GM18498 (cell line): ENCODE measurements around the gene MSX1.
"Not testable (repeated sequence)": the region's sequence is repeated elsewhere in the genome, so short reads cannot be mapped to it uniquely, and the experiment has no call there.

Experiments
- ATAC-seq: cut with Tn5 transposase; IDR thresholded peaks from one replicate; pipeline ENCODE4 v1.9.1; 2021; ENCODE audit warnings: mild to moderate bottlenecking, moderate library complexity; ENCODE audit not compliant: unreplicated experiment

MSX1 gene

DNA sequence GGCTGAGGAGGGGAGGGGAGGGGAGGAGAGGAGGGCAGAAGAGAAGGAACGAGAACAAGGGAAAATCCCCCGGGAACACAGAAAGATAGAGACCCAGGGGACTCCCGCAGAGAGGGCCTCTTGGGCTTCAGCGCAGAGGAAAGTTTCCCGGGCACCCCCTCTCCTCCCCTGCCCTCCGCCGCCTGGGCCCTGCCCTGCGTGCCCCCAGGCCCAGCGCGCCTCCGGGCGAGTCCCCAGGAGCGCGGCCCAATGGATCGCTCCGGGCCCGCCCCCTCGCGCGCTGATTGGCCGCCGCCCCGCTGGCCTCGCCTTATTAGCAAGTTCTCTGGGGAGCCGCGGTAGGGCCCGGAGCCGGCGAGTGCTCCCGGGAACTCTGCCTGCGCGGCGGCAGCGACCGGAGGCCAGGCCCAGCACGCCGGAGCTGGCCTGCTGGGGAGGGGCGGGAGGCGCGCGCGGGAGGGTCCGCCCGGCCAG lies at the start of gene MSX1:
TSS of gene MSX1 (plus strand) at position 341 of the 474 bp plus-strand sequence. CDS start 235 bp downstream, outside the sequence.
- ATAC-seq = peak; percentile 94

DNA sequence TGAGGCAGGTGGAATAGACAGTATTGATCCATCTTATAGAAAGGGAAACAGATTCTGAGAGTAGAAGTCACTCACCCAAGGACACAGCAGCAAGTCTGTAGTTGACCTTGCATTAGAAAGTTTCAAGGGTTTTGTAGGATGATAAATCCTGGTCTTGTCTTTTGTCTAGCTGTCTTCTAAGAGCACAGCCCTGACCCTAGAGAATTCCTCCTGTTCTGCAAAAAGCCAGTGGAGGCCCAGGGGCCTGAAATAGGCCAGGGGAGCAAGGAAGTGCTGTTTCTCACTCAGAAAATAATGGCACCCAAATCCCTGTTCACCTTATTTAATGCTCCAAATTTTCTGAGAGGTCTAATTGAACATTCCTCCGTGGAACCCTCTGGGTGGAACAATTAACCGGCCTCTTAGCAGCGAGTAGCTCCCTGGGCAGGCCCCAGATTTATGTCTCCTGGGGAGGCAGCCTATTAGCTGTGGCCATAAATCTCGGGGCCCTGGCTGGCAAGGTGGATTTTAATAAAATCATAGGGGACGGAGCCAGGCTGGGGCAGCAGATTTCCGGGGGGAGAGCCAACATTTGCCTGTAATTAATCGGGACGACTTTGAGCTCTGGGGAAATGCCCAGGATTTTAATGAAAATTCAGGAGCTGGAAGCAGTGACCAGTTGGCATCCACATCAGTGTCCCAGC lies 49.2 kb upstream of the MSX1 start:
- ATAC-seq = no peak

DNA sequence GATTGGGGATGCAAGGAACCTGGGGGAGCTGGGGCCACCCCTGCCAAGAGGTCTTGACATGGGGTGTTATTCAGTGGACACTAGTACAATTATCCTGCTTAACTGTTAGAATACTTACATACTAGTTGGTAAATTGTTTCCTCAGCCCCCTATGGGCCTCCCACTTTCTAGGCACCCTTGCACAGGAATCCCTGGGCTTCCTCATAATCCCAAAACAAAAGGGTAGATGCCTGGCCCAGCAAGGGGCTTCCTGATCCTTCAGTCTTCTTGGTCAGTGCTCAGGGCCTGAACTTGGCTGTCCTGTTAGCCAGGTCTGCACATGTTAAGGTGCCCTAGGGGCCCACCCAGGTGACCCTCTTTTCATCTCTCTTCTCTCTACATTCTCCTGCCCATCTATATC lies 48.7 kb upstream of the MSX1 start:
- no peak for ATAC-seq

DNA sequence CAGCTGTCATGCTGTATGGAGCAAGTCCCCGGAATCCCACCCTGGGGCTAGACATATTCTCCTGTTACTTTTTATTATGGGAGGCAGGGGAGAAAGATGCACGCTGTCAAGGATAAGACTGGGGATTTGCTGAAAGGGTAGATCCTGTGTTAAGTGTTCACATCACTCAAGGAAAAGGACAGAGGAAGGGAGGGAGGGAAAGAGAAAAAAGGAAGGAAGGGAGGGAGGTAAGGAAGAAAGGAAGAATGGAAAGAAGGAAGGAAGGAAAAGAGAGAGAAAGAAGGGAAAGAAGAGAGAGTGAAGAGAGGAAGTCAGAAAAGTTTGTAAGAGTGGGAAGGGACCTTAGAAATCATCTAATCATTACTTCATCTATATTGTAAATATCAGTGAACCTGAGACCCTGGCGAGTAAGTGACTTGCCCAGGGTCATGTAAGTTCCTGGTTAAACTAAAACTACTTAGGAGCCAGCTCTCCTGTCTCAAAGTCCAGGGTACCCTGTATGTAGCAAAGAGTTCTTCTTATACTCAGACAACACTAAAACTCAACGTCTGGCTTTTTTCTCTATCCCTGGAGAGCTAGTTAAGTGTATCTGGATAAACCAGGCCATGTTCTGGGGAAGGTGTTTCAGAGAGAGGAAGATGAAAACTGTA lies 47.2 kb upstream of the MSX1 start:
- no peak for ATAC-seq

DNA sequence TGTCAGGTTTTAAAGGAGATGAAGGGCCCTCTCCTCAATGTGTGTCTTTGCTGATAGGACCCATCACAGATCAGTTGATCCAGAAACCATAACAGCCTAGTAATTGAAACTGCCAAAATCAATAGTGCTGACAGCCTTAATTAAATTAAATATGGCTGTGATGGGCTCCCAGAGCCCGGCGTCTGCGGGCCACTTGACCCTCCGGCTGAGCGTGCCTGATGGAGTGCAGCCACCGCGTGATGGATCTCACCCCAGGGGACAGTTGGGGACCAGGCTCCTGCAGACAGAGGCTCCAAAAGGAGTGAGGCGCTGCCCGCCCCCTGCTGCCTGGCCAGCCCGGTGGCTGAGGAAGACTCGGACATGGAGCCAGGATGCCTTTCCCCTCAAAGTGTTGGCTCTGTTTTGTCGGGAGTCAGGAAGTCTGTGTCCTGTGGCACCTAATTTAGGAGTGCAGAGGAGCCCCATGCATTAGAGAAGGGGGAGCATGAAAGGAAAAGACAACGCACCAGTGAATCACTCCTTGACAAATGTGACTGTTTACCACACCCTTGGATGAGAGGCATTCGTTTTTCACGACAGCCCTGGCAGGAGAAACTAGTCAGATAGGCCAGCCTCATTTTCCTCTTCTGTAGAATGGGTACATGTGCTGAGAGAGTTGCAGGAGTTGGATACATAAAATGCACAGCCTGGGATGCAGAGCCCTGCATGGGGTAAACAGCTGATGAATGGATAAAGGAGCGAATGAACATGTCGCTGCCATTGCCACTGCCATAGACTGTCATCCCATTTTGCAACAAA lies 40.9 kb upstream of the MSX1 start:
- no peak for ATAC-seq

DNA sequence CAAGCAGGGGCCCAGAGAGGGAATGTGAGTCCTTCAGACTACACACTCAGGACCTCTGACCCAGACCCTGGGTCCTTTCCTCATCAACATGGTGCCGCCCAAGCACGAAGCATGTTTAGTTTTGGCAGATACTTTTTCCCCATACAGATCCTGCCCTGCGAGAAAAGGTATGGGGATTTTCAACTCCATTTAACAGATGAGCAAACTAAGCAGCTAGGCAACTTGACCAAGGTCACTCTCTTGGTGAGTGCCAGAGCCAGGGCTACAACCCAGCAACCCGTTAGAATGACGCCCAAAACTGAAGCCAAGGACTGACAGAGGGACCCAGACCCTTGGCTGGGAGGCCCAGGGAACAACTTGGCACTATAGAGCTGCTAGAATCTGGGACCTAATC lies 40.3 kb upstream of the MSX1 start:
- no peak for ATAC-seq

DNA sequence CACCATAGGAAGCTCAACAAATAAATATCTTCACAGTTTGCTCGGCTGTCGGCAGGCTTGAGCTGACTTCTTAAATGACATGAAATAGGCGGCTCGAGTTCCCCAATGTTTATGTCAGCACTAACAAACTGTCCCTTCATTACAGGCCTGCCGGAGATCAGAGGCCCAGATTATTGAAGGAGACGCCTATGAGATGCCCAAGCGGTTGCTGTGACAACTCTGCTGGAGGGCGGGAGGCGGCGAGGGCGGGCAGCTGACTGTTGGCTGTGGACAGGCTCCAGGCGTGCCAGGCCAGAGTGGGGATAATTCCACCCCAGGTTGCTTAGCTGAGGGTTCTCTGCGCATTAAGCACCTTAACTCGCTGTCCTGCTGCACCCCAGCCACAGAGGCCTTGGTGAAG lies 39.2 kb upstream of the MSX1 start:
- ATAC-seq = no peak

DNA sequence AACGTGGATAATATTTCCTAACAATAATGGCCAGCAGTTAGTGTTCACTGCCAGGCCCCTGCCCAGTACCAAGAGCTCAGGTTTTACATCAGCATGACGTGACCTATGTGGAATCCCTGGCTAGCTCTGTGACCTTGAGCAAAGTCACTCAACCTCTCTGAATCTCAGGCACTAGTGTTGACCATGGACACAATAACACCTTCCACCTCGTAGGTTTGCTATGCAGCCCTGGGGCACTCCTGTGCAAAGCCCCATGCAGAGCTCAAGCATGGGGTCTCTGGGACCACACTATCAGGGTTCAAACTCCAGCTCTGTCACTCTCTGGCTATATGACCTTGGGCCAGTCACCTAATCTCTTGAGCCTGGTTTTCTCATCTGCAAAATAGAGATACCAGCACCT lies 38.7 kb upstream of the MSX1 start:
- ATAC-seq = no peak

DNA sequence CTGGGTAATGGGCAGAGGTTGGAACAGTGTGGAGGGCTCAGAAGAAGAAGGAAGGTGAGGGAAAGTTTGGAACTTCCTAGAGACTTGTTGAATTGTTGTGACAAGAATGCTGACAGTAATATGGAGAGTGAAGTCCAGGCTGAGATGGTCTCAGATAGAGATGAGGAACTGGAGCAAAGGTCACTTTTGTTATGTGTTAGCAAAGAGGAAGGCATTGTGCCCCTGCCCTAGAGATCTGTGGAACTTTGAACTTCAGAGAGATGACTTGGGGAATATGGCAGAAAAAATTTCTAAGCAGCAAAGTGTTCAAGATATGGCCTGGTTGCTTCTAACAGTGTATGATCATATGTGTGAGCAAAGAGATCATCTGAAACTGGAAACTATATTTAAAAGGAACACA lies 37.9 kb upstream of the MSX1 start:
- no peak for ATAC-seq

DNA sequence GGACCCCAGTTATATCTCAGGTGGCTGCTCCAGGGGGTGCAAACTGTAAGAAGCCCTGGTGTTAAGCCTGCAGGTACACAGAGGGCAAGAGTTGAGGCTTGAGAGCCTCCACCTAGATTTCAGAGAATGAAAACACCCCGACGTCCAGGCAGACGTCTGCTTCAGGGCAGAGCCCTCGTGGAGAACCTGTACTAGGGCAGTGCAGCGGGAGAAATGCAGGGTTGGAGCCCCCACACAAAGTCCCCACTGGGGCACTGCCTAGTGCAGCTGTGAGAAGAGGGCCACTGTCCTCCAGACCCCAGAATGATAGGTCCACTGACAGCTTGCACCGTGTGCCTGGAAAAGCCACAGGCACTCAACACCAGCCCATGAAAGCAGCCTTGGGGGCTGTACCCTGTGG lies 37.2 kb upstream of the MSX1 start:
- not testable (repeated sequence) for ATAC-seq

DNA sequence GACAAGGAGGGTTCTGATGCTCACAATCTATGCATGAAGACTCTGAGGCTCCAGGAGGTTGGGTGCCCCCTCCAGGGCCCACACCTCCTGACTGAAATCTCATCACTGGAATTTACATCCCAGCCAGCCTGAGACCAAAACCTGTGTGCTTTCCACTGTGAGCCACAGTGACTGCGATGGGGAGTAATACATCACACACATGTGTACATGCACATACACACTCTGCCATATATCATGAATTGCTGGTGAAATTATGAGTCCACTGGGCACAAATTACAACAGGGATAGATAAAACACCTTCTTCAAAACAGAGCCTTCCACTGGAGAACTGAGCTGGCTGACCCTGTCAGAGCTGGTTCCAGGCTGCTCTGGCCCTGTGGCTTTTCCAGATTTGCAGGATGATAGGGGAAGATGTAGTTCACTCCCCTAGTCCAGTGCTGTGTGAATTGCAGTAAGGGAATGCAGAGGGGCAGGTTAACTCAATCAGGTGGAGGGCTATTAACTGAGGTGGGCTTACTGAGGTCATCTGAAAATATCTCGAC lies 35.8 kb upstream of the MSX1 start:
- no peak for ATAC-seq

DNA sequence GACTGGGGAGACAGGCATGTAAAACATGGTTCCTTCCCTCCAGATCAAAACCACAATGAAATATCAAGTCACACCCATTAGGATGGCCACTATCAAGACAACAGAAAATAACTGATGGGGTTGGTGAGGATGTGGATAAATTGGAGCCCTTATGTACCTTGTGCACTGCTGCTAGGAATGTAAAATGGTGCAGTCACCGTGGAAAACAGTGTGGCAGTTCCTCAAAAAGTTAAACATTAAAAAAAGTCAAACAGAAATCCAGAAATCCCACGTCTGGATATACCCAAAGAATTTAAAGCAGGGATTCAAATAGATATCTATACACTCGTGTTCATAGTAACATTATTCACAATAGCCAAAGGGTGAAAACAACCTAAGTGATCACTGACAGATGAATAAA lies 35.2 kb upstream of the MSX1 start:
- no peak for ATAC-seq

DNA sequence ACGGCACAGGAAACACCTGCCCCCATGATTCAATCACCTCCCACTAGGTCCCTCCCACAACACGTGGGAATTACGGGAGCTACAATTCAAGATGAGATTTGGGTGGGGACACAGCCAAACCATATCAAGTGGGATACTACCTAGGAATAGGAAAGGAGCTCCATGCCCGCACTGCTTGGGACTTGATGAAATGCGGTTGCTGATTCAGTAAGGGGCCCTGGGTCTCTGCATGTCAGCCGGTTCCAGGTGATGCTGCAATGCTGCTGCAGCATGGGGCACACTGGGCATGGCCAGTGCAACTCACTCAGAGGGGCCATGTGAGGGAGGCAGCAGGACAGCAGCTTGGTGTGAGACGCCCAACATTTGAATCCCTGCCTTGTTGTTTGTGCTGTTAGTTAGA lies 34.0 kb upstream of the MSX1 start:
- ATAC-seq = no peak

DNA sequence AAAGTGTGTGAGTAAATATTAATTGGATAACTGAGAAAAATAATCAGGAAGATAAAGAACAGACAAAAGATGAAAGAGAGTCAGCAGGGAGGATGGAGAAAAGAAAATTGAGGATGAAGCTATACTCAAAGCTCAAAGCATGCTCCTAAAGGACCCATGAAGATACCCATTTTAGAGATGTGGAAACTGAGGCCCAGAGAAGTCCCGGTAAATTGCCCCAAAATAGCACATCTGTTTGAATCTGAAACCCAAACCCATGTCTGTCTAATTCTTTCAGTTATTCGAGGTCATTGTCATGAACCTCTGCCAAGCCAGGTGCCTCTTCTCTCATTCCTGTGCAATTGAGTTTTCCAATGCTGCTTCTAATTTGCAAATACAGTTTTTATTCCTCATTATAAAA lies 29.6 kb upstream of the MSX1 start:
- ATAC-seq = no peak

DNA sequence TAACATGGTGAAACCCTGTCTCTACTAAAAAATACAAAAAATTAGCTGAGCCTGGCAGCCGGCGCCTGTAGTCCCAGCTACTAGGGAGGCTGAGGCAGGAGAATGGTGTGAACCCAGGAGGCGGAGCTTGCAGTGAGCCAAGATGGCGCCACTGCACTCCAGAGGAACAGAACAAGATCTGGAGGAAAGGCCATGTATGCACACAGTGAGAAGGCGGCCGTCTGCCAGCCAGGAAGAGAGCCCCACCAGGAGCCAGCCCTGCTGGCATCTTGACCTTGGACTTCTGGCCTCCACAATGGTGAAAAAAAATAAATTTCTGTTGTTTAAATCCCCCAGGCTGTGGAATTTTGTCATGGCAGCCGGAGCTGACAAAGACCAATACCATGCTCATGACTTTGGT lies 28.2 kb upstream of the MSX1 start:
- no peak for ATAC-seq

DNA sequence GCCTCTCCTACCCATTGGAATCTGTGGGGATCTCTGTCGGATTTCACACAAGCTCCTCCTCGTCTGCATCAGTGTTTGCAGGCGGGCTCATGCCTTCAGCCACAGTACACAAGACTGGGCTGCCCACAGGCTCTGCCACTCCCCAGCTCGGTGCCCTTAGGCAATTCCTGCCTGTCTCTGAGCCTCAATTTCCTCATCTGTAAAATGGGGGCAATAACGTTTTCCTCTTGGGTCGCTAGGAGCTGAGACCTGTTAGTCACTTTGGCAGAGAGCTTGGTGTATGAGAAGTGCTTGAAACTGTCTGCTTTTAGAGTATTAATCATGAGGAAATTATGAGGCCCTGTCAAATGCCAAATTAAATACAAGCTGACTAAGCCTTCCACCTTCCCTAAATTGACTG lies 27.6 kb upstream of the MSX1 start:
- no peak for ATAC-seq

DNA sequence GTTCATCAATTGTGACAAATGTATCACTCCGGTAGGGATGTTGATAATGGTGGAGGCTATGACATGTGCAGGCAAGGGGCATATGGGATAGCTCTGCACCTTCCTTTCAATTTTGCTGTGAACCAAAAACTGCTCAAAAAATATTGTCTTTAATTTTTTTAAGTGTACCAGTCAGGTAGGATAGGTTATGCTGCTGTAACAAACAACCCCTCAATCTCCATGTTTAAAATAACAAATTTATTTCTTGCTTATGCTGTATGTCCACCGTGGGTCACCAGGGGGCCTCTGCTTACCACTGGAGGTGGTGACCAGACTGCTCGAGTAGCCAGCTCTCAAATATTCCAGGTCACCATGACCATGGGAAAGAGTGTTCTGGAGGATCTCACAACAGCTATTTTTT lies 23.4 kb upstream of the MSX1 start:
- ATAC-seq = no peak

DNA sequence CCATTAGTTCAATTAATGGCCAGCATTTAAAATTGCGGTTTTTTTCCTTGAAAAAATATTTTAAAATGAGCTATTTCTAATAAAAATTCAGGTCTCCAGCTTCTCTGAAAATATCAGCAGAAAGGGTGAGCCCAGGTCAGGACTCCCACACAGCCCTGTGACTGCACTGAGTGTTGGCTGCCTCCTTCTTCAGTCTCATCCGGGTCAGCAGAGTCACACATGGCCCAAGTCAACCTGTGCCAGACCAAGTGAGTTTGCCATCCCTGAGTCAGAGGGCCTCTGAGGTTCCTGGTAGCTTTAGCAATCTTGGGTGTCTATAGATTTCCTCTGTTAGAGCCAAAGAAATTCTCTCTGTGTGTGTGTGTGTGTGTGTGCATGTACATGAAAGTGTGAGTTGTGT lies 22.1 kb upstream of the MSX1 start:
- no peak for ATAC-seq

DNA sequence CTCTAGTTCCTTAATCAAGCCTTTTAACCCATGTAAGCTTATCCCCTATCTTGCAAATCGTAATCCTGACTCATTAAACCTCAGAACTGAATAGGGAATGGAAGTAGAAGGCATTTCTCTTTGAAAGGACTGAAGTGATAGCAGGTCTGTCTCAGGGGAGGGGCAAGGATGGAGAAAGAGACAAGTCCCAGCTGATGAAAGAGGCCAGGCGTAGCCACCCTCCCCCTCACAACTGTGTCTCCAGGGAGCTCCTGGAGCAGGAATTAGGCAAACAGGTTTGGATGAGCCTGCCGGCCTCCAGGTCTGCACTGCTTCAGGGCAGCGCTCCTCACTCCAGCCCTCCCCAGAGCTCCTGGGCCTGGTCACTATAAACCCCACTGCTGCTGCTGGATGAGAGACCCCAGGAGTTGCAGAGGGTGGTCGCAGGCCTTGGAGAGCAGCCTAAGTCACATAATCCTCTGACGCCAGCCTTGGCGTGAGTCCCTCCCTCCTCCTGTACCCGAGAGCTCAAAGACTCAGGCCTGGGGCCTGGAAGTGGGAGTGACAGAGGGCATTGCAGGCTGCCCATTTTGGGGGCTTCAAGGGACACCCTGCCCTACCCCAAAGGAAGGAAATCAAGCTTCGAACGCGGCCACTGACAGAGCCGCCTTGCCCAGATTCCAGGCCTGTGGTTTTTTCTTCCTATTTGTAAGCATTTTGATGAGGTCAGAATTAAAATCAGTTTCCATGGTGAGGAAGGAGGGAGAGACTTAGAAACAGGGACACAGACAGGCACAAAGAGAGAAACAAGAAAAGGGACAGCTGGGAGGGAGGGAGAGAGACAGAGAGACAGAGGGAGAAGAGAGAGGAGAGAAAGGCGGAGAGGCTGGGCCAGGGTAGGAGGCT lies 21.2 kb upstream of the MSX1 start:
- ATAC-seq = no peak

DNA sequence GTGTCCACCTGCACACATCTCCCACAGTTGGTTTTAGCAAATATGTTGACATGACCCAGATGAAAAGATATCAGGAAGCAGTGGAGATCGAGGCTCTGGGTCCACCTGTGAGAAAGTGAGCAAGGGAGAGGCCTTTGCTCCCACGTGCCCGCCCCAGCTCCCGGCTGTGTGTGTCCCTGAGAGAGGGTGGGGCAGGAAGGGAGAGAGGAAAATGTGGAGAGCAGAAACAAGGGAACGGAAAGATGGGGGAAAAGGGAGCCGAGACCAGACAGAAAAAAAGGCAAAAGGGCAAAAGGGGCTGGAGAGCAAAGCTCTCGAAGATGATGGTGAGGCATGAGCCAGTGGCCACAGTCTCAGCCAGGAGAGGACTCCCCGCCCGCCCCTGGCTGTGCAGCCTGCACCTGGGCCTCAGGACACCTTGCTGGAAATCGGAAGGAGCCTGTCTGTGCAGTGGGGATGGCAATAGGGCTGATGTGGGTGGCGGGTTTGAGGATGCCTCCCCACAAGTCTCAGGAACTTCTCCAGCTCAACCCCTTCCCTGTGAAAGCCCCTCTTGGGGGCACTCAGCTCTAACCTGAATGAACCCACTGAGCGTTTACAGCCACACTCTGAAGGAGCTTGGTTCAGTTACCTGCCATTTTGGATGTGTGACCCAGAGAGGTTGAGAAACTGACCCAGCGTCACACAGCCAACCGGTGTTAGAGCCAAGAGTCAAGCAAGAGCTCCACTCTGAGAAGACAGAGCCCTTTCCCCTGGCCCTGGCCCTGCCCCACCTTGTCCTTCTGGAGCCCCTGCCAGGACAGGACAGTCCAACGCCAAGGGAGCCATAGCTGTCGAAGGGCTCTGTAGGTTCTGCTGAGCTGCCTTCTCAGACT lies 20.3 kb upstream of the MSX1 start:
- ATAC-seq = no peak
